Neural cell (in vitro differentiated cells): ENCODE data around the gene DPP9. TPM values are rescaled to one million over a fixed set of nuclear protein-coding genes. Genes with fewer than 3 reads are reported as not detected.

ENCODE experiments used
- H2AFZ ChIP-seq: fragments of 200-600, 300-800 bp; sonication (generic), shearing (Covaris generic); 2 replicates; pipeline ENCODE4 v1.6.0; 2014; ENCODE audit warnings: low read depth, mild to moderate bottlenecking, antibody characterized with exemption, low read length, moderate library complexity
- H3F3A ChIP-seq: fragments of 200-600 bp; shearing (Covaris generic); 2 replicates; pipeline ENCODE4 v1.6.1; 2016; ENCODE audit warnings: mild to moderate bottlenecking, moderate library complexity, mixed read lengths, antibody characterized with exemption, low read length; ENCODE audit not compliant: insufficient read depth, poor library complexity, severe bottlenecking
- H3K27ac ChIP-seq: fragments of 200-600, 300-800 bp; sonication (generic), shearing (Covaris generic); 2 replicates; pipeline ENCODE4 v1.5.1; 2014; ENCODE audit warnings: mild to moderate bottlenecking, low read length, moderate library complexity
- H3K27me3 ChIP-seq: fragments of 300-800, 200-600 bp; sonication (generic), shearing (Covaris generic); 2 replicates; pipeline ENCODE4 v1.6.0; 2014; ENCODE audit warnings: mild to moderate bottlenecking, low read depth, low read length, moderate library complexity; ENCODE audit not compliant: insufficient read depth
- H3K36me3 ChIP-seq: fragments of 300-800, 200-600 bp; sonication (generic), shearing (Covaris generic); 2 replicates; pipeline ENCODE4 v1.5.1; 2014; ENCODE audit warnings: mild to moderate bottlenecking, antibody characterized with exemption, low read length, moderate library complexity; ENCODE audit not compliant: insufficient read depth
- H3K4me2 ChIP-seq: fragments of 300-800, 200-600 bp; sonication (generic), shearing (Covaris generic); 2 replicates; pipeline ENCODE4 v1.6.0; 2014; ENCODE audit warnings: mild to moderate bottlenecking, low read length
- H3K4me3 ChIP-seq: fragments of 300-800, 200-600 bp; sonication (generic), shearing (Covaris generic); 2 replicates; pipeline ENCODE4 v1.5.1; 2014; ENCODE audit warnings: mild to moderate bottlenecking, low read length, moderate library complexity
- H3K79me2 ChIP-seq: fragments of 200-600 bp; shearing (Covaris generic); replicated peaks from 2 replicates; pipeline ENCODE4 v1.6.0; 2014; ENCODE audit warnings: mild to moderate bottlenecking, low read length, moderate library complexity; ENCODE audit not compliant: insufficient read depth
- H3K9ac ChIP-seq: fragments of 300-800, 200-600 bp; sonication (generic), shearing (Covaris generic); 2 replicates; pipeline ENCODE4 v1.6.1; 2016; ENCODE audit warnings: mild to moderate bottlenecking, low read length, mixed read lengths
- H3K9me2 ChIP-seq: fragments of 200-600 bp; shearing (Covaris generic); 2 replicates; pipeline ENCODE4 v1.6.1; 2016; ENCODE audit warnings: mild to moderate bottlenecking, low read length, mixed read lengths; ENCODE audit not compliant: insufficient read depth
- H3K9me3 ChIP-seq: fragments of 200-600, 300-800 bp; sonication (generic), shearing (Covaris generic); 2 replicates; pipeline ENCODE4 v1.6.1; 2016; ENCODE audit warnings: mild to moderate bottlenecking, mixed run types, low read length, moderate library complexity, mixed read lengths
- H4K20me1 ChIP-seq: fragments of 200-600 bp; shearing (Covaris generic); 2 replicates; pipeline ENCODE4 v1.6.1; 2016; ENCODE audit warnings: mild to moderate bottlenecking, mixed run types; ENCODE audit not compliant: insufficient read depth
- CTCF ChIP-seq: fragments of 450-650 bp; IDR thresholded peaks from 2 replicates; pipeline ENCODE4 v1.5.1; 2014; ENCODE audit warnings: antibody characterized with exemption, mild to moderate bottlenecking, moderate library complexity; ENCODE audit not compliant: poor library complexity, severe bottlenecking
- EP300 ChIP-seq: fragments of 450-650 bp; conservative IDR thresholded peaks from 2 replicates; pipeline ENCODE4 v1.6.1; 2014; ENCODE audit warnings: antibody characterized with exemption, mild to moderate bottlenecking, moderate library complexity; ENCODE audit not compliant: poor library complexity, severe bottlenecking
- EZH2 ChIP-seq: fragments of 200-600, 300-800 bp; shearing (Covaris generic), sonication (generic); IDR thresholded peaks from 2 replicates; pipeline ENCODE4 v1.6.1; 2014; ENCODE audit warnings: antibody characterized with exemption, low read length, borderline replicate concordance, mild to moderate bottlenecking; ENCODE audit not compliant: insufficient read depth, poor library complexity, severe bottlenecking
- MXI1 ChIP-seq: fragments of 450-650 bp; conservative IDR thresholded peaks from 2 replicates; pipeline ENCODE4 v1.6.1; 2014; ENCODE audit warnings: antibody characterized with exemption, mild to moderate bottlenecking; ENCODE audit not compliant: poor library complexity, severe bottlenecking
- POLR2AphosphoS5 ChIP-seq: IDR thresholded peaks from 2 replicates; pipeline ENCODE4 v1.6.1; 2012
- RAD21 ChIP-seq: fragments of 450-650 bp; conservative IDR thresholded peaks from 2 replicates; pipeline ENCODE4 v1.6.1; 2014; ENCODE audit warnings: antibody characterized with exemption, mild to moderate bottlenecking, moderate library complexity
- REST ChIP-seq: IDR thresholded peaks from 2 replicates; pipeline ENCODE4 v1.6.1; 2012; ENCODE audit warnings: borderline replicate concordance
- SMC3 ChIP-seq: fragments of 450-650 bp; conservative IDR thresholded peaks from 2 replicates; pipeline ENCODE4 v1.6.1; 2014; ENCODE audit warnings: antibody characterized with exemption, mild to moderate bottlenecking, moderate library complexity; ENCODE audit not compliant: poor library complexity
- TAF1 ChIP-seq: IDR thresholded peaks from 2 replicates; pipeline ENCODE4 v1.6.1; 2012; ENCODE audit warnings: low read depth
- polyA plus RNA-seq: library from polyadenylated mRNA; depleted of rRNA; stranded (reverse); fragments of >200 nt; gene quantifications from 2 replicates; pipeline ENCODE4 v1.2.3, GENCODE V29; 2014

DPP9 gene
- polyA plus RNA-seq, 1 donor from 2014 or later, result 11.7 TPM

- Histone ChIP-seq H3K27ac (no peak overlapping the region), H3K4me3 (no peak overlapping the region), H3K4me2 (no peak overlapping the region), H3K9me2 (no peaks in the 10 kb centered on the region), H3K9ac (no peak overlapping the region), H3K79me2 (no peaks in the 10 kb centered on the region), H2AFZ (no peak overlapping the region), H4K20me1 (no peaks in the 10 kb centered on the region), H3F3A (no peaks in the 10 kb centered on the region), H3K36me3 (no peaks in the 10 kb centered on the region), H3K27me3 (no peaks in the 10 kb centered on the region), H3K9me3 (no peaks in the 10 kb centered on the region)
- TF ChIP-seq RAD21 (no peak), EP300 (no peak), TAF1 (no peak), SMC3 (no peak), CTCF (no peak), EZH2 (no peak), MXI1 (no peak), REST (no peak), POLR2AphosphoS5 (no peak)
Observed at GRCh38 chr19:4693078-4693350, 30.6 kb downstream of the DPP9 start.

GRCh38 chr19:4692251-4693077 lies 31.2 kb downstream of the DPP9 start:
- Histone ChIP-seq H3K36me3 (no peaks in the 10 kb centered on the region), H3K9me2 (no peaks in the 10 kb centered on the region), H3K27me3 (no peaks in the 10 kb centered on the region), H3K9ac (no peak overlapping the region), H2AFZ (no peak overlapping the region), H3K4me2 (no peak overlapping the region), H3K9me3 (no peaks in the 10 kb centered on the region), H3K79me2 (no peaks in the 10 kb centered on the region), H3K27ac (no peak overlapping the region), H4K20me1 (no peaks in the 10 kb centered on the region), H3K4me3 (no peak overlapping the region), H3F3A (no peaks in the 10 kb centered on the region)
- no peak for TF ChIP-seq EZH2
